Osteocyte (in vitro differentiated cells): ENCODE data around the gene BCL2L11. TPM values are rescaled to one million over a fixed set of nuclear protein-coding genes. Genes with fewer than 3 reads are reported as not detected.

Source experiments
- DNase-seq: peaks from one replicate; pipeline ENCODE4 v3.0.0; 2021; ENCODE audit warnings: mixed read lengths; ENCODE audit not compliant: unreplicated experiment; ENCODE audit errors: extremely low spot score
- H3K27ac Mint-ChIP-seq: one replicate; pipeline ENCODE4 v1.8.0; 2021; ENCODE audit warnings: mild to moderate bottlenecking, mixed read lengths; ENCODE audit not compliant: unreplicated experiment
- H3K27me3 Mint-ChIP-seq: one replicate; pipeline ENCODE4 v1.8.0; 2021; ENCODE audit warnings: mixed read lengths; ENCODE audit not compliant: unreplicated experiment
- H3K36me3 Mint-ChIP-seq: one replicate; pipeline ENCODE4 v1.8.0; 2021; ENCODE audit warnings: mixed read lengths; ENCODE audit not compliant: unreplicated experiment
- H3K4me1 Mint-ChIP-seq: one replicate; pipeline ENCODE4 v1.8.0; 2021; ENCODE audit warnings: mixed read lengths; ENCODE audit not compliant: unreplicated experiment
- H3K4me3 Mint-ChIP-seq: one replicate; pipeline ENCODE4 v1.8.0; 2021; ENCODE audit warnings: mild to moderate bottlenecking, moderate library complexity, mixed read lengths; ENCODE audit not compliant: unreplicated experiment
- H3K9me3 Mint-ChIP-seq: one replicate; pipeline ENCODE4 v1.8.0; 2021; ENCODE audit warnings: mixed read lengths; ENCODE audit not compliant: unreplicated experiment
- CTCF ChIP-seq: fragments of 200-600 bp; sonication (generic); IDR thresholded peaks from 2 replicates; pipeline ENCODE4 v1.5.0; 2021; ENCODE audit warnings: antibody characterized with exemption, mild to moderate bottlenecking, moderate library complexity
- total RNA-seq: library from RNA; stranded (reverse); gene quantifications from 2 replicates; pipeline ENCODE4 v1.2.1, GENCODE V29; 2021

Gene BCL2L11
- total RNA-seq, 1 donor from 2014 or later, result 38.9 TPM

GRCh38 chr2:111101592-111101991, 19.1 kb upstream of the BCL2L11 start:
- H3K4me1 Mint-ChIP-seq, result no peaks in the 10 kb centered on the region
- TF ChIP-seq CTCF, result no peak
- no peaks in the 10 kb centered on the region for H3K36me3 Mint-ChIP-seq
- no peaks in the 10 kb centered on the region for H3K9me3 Mint-ChIP-seq
- H3K27me3 Mint-ChIP-seq, result peaks cover 66% of the 10 kb centered on the region
- no peak overlapping the region for H3K4me3 Mint-ChIP-seq
- DNase-seq, result no peak
- H3K27ac Mint-ChIP-seq, result no peak overlapping the region

- H3K9me3 Mint-ChIP-seq, result no peaks in the 10 kb centered on the region
- no peak for TF ChIP-seq CTCF
- DNase-seq, result no peak
- H3K27me3 Mint-ChIP-seq, result peaks cover 64% of the 10 kb centered on the region
- H3K36me3 Mint-ChIP-seq, result no peaks in the 10 kb centered on the region
- H3K4me1 Mint-ChIP-seq, result no peaks in the 10 kb centered on the region
- no peak overlapping the region for H3K4me3 Mint-ChIP-seq
- no peak overlapping the region for H3K27ac Mint-ChIP-seq
Measured at GRCh38 chr2:111102216-111102615, 18.5 kb upstream of the BCL2L11 start.

- no peaks in the 10 kb centered on the region for H3K4me1 Mint-ChIP-seq
Measured at GRCh38 chr2:111105926-111106325, 14.8 kb upstream of the BCL2L11 start.

GRCh38 chr2:111106706-111107105, 14.0 kb upstream of the BCL2L11 start:
- Mint-ChIP-seq H3K4me1 (no peaks in the 10 kb centered on the region), H3K27me3 (peaks cover 39% of the 10 kb centered on the region), H3K4me3 (no peak overlapping the region), H3K36me3 (no peaks in the 10 kb centered on the region), H3K27ac (no peak overlapping the region), H3K9me3 (no peaks in the 10 kb centered on the region)
- no peak for TF ChIP-seq CTCF
- no peak for DNase-seq

More at GRCh38 chr2:111105926-111106325, 14.8 kb upstream of the BCL2L11 start:
- no peak for TF ChIP-seq CTCF
- Mint-ChIP-seq H3K27me3 (peaks cover 40% of the 10 kb centered on the region), H3K27ac (no peak overlapping the region), H3K9me3 (no peaks in the 10 kb centered on the region), H3K4me3 (no peak overlapping the region), H3K36me3 (no peaks in the 10 kb centered on the region)
- no peak for DNase-seq

- H3K4me3 Mint-ChIP-seq, result no peak overlapping the region
- no peaks in the 10 kb centered on the region for H3K9me3 Mint-ChIP-seq
- peaks cover 41% of the 10 kb centered on the region for H3K27me3 Mint-ChIP-seq
- H3K36me3 Mint-ChIP-seq, result no peaks in the 10 kb centered on the region
- H3K4me1 Mint-ChIP-seq, result no peaks in the 10 kb centered on the region
- H3K27ac Mint-ChIP-seq, result no peak overlapping the region
- no peak for TF ChIP-seq CTCF
- DNase-seq, result no peak
Measured at GRCh38 chr2:111108745-111109271, 11.9 kb upstream of the BCL2L11 start.
